Hepatocyte (in vitro differentiated cells): ENCODE measurements around the gene KCNJ3. TPM values are rescaled to one million over a fixed set of nuclear protein-coding genes. Genes with fewer than 3 reads are reported as not detected.

Source experiments
- DNase-seq: peaks from one replicate; pipeline ENCODE4 v3.0.0-alpha.2; 2016; ENCODE audit warnings: low spot score
- H2AFZ ChIP-seq: fragments of 200-600 bp; sonication (generic); 2 replicates; pipeline ENCODE4 v1.6.0; 2016; ENCODE audit warnings: antibody characterized with exemption, mild to moderate bottlenecking
- H3K27ac ChIP-seq: fragments of 200-600 bp; sonication (generic); 2 replicates; pipeline ENCODE4 v1.5.1; 2016; ENCODE audit warnings: mild to moderate bottlenecking
- H3K27me3 ChIP-seq: fragments of 200-600 bp; sonication (generic); 2 replicates; pipeline ENCODE4 v1.6.1; 2016
- H3K36me3 ChIP-seq: fragments of 200-600 bp; sonication (generic); replicated peaks from 2 replicates; pipeline ENCODE4 v1.5.1; 2016; ENCODE audit warnings: low read depth; ENCODE audit not compliant: insufficient read depth
- H3K4me1 ChIP-seq: fragments of 200-600 bp; sonication (generic); 2 replicates; pipeline ENCODE4 v1.5.1; 2016; ENCODE audit warnings: mild to moderate bottlenecking, moderate library complexity; ENCODE audit not compliant: insufficient read depth
- H3K4me2 ChIP-seq: fragments of 200-600 bp; sonication (generic); 2 replicates; pipeline ENCODE4 v1.6.0; 2016
- H3K4me3 ChIP-seq: fragments of 200-600 bp; sonication (generic); 2 replicates; pipeline ENCODE4 v1.5.1; 2016; ENCODE audit warnings: mild to moderate bottlenecking
- H3K79me2 ChIP-seq: fragments of 200-600 bp; sonication (generic); 2 replicates; pipeline ENCODE4 v1.6.0; 2017; ENCODE audit warnings: mild to moderate bottlenecking
- H3K9me2 ChIP-seq: fragments of 200-600 bp; sonication (generic); replicated peaks from 2 replicates; pipeline ENCODE4 v1.6.0; 2017; ENCODE audit warnings: mild to moderate bottlenecking; ENCODE audit not compliant: insufficient read depth
- H3K9me3 ChIP-seq: fragments of 200-600 bp; sonication (generic); 2 replicates; pipeline ENCODE4 v1.5.1; 2016; ENCODE audit warnings: low read depth, mild to moderate bottlenecking
- H4K20me1 ChIP-seq: fragments of 200-600 bp; sonication (generic); 2 replicates; pipeline ENCODE4 v1.6.0; 2016; ENCODE audit warnings: mild to moderate bottlenecking; ENCODE audit not compliant: insufficient read depth, poor library complexity, severe bottlenecking
- EZH2 ChIP-seq: fragments of 200-600 bp; sonication (generic); IDR thresholded peaks from 2 replicates; pipeline ENCODE4 v1.6.1; 2016; ENCODE audit warnings: antibody characterized with exemption, mild to moderate bottlenecking, borderline replicate concordance
- EZH2phosphoT487 ChIP-seq: fragments of 200-600 bp; sonication (generic); IDR thresholded peaks from one replicate; pipeline ENCODE4 v1.6.1; 2018; ENCODE audit warnings: antibody characterized with exemption, mild to moderate bottlenecking, low read depth, moderate library complexity; ENCODE audit not compliant: unreplicated experiment, severe bottlenecking
- WGBS: methylation state at CpG from one replicate; pipeline ENCODE4 v1.1.6; 2016; ENCODE audit warnings: low lambda C conversion rate; ENCODE audit errors: missing lambda C conversion rate; 5-methylcytosine and 5-hydroxymethylcytosine counted together
- polyA plus RNA-seq: library from polyadenylated mRNA; unstranded; fragments of >200 nt; fragmentation: Nextera tagmentation; extraction: Ambion mirVana; gene quantifications from 2 replicates; pipeline ENCODE4 v1.2.1, GENCODE V29; 2016
- total RNA-seq: library from RNA; depleted of rRNA; stranded (reverse); fragments of >200 nt; gene quantifications from 2 replicates; pipeline ENCODE4 v1.2.3, GENCODE V29; 2014
- TF ChIP-seq, protein P1 (sequence below): fragments of 200-600 bp; sonication (generic); IDR thresholded peaks from 2 replicates; pipeline ENCODE4 v1.5.1; 2016; ENCODE audit warnings: antibody characterized with exemption, mild to moderate bottlenecking; ENCODE audit not compliant: poor library complexity

KCNJ3 gene
- total and polyA plus RNA-seq, 2 experiments from 2014 or later, result 0.04 to 3.0 TPM

DNA sequence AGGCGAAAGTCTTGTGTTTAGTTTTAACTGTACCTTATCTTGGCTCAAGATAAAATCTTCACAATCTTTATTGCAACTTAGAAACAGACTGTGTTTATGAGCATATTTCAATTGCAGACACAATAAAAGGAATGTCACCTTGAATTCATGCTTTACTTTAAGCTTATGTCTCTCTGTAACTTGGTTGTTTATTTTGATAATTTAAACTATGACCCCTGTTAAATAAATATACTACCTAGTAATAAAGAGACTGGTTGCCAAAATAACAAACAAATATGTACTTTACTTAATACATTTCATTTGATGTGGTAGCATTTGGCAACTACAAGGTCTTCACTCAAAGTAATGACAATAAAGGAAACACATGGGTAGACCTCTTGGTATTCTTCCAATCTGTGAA is 202.6 kb downstream of the KCNJ3 start:
- Histone ChIP-seq H3K4me2 (no peak overlapping the region), H3K4me3 (no peak overlapping the region), H4K20me1 (no peaks in the 10 kb centered on the region), H3K9me3 (no peaks in the 10 kb centered on the region), H3K27me3 (no peaks in the 10 kb centered on the region), H2AFZ (no peak overlapping the region), H3K27ac (no peak overlapping the region), H3K9me2 (no peaks in the 10 kb centered on the region), H3K4me1 (no peaks in the 10 kb centered on the region), H3K36me3 (no peaks in the 10 kb centered on the region), H3K79me2 (no peaks in the 10 kb centered on the region)
- WGBS, result 22% methylated on average over 1 of the region's 1 CpG
- no peak for TF ChIP-seq EZH2
- peak; percentile 90 for TF ChIP-seq EZH2phosphoT487
- TF ChIP-seq, protein P1, sequence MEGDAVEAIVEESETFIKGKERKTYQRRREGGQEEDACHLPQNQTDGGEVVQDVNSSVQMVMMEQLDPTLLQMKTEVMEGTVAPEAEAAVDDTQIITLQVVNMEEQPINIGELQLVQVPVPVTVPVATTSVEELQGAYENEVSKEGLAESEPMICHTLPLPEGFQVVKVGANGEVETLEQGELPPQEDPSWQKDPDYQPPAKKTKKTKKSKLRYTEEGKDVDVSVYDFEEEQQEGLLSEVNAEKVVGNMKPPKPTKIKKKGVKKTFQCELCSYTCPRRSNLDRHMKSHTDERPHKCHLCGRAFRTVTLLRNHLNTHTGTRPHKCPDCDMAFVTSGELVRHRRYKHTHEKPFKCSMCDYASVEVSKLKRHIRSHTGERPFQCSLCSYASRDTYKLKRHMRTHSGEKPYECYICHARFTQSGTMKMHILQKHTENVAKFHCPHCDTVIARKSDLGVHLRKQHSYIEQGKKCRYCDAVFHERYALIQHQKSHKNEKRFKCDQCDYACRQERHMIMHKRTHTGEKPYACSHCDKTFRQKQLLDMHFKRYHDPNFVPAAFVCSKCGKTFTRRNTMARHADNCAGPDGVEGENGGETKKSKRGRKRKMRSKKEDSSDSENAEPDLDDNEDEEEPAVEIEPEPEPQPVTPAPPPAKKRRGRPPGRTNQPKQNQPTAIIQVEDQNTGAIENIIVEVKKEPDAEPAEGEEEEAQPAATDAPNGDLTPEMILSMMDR, result no peak
- no peak for DNase-seq
